Osteoblast (primary cell): ENCODE measurements around the gene HIGD2A. TPM values are rescaled to one million over a fixed set of nuclear protein-coding genes. Genes with fewer than 3 reads are reported as not detected.

Experiments used
- DNase-seq: peaks from one replicate; pipeline ENCODE4 v3.0.0; 2011; ENCODE audit warnings: low spot score, mixed read lengths; ENCODE audit not compliant: insufficient read length; ENCODE audit errors: missing footprints
- H2AFZ ChIP-seq: 2 replicates; pipeline ENCODE4 v1.6.0; 2011; ENCODE audit warnings: mild to moderate bottlenecking, low read length
- H3K27ac ChIP-seq: 2 replicates; pipeline ENCODE4 v1.5.1; 2011; ENCODE audit warnings: mild to moderate bottlenecking, low read depth, low read length, moderate library complexity
- H3K27me3 ChIP-seq: 2 replicates; pipeline ENCODE4 v1.6.0; 2012; ENCODE audit warnings: mild to moderate bottlenecking, control low read depth, inconsistent platforms, low read length, moderate library complexity; ENCODE audit not compliant: insufficient read depth
- H3K36me3 ChIP-seq: 2 replicates; pipeline ENCODE4 v1.5.1; 2011; ENCODE audit warnings: mild to moderate bottlenecking, low read length, control low read depth, moderate library complexity; ENCODE audit not compliant: insufficient read depth
- H3K4me1 ChIP-seq: 2 replicates; pipeline ENCODE4 v1.5.1; 2011; ENCODE audit warnings: mild to moderate bottlenecking, low read length, control low read depth, moderate library complexity; ENCODE audit not compliant: insufficient read depth
- H3K4me2 ChIP-seq: 2 replicates; pipeline ENCODE4 v1.6.0; 2011; ENCODE audit warnings: mild to moderate bottlenecking, low read length; ENCODE audit not compliant: insufficient read depth
- H3K4me3 ChIP-seq: fragments of 200-600 bp; sonication (generic); 3 replicates; pipeline ENCODE4 v1.5.1; 2012; ENCODE audit warnings: mild to moderate bottlenecking, low read length, inconsistent platforms; ENCODE audit not compliant: insufficient read depth
- H3K79me2 ChIP-seq: 2 replicates; pipeline ENCODE4 v1.6.0; 2012; ENCODE audit warnings: mild to moderate bottlenecking, low read length, control low read depth, inconsistent platforms; ENCODE audit not compliant: insufficient read depth
- H3K9me3 ChIP-seq: 2 replicates; pipeline ENCODE4 v1.5.1; 2011; ENCODE audit warnings: low read depth, low read length, control low read depth
- H4K20me1 ChIP-seq: 2 replicates; pipeline ENCODE4 v1.6.0; 2012; ENCODE audit warnings: mild to moderate bottlenecking, low read length, control low read depth; ENCODE audit not compliant: insufficient read depth
- CTCF ChIP-seq: IDR thresholded peaks from 2 replicates; pipeline ENCODE4 v1.5.1; 2011; ENCODE audit warnings: mild to moderate bottlenecking, low read depth, low read length, moderate library complexity; ENCODE audit errors: extremely low read depth
- total RNA-seq: library from RNA; depleted of rRNA; stranded (reverse); fragments of >200 nt; gene quantifications from 2 replicates; pipeline ENCODE4 v1.2.3, GENCODE V29; 2012

Gene HIGD2A
- total RNA-seq, 1 donor: 34.7 TPM

GRCh38 chr5:176365351-176366231 is 23.0 kb upstream of the HIGD2A start, which contains the start of gene ARL10:
ARL10 (plus strand) TSS chr5:176365487; CDS start chr5:176365564, 77 bp downstream.
- peak within 1 kb of the TSS; percentile 93 for H3K4me2 ChIP-seq
- H3K9me3 ChIP-seq: no peaks in the 10 kb centered on the region
- DNase-seq: peak; percentile 97
- H3K27me3 ChIP-seq: no peaks in the 10 kb centered on the region
- peak within 1 kb of the TSS; percentile 87 for H3K4me3 ChIP-seq
- H3K79me2 ChIP-seq: peaks cover 16% of the 10 kb centered on the region
- H2AFZ ChIP-seq: peak within 1 kb of the TSS; percentile 93
- H3K4me1 ChIP-seq: peaks cover 16% of the 10 kb centered on the region
- TF ChIP-seq CTCF: no peak
- H3K36me3 ChIP-seq: peaks cover 14% of the 10 kb centered on the region
- H3K27ac ChIP-seq: peak within 1 kb of the TSS; percentile 8
- H4K20me1 ChIP-seq: peaks cover 3% of the 10 kb centered on the region

GRCh38 chr5:176366232-176366894 is 22.2 kb upstream of the HIGD2A start:
- TF ChIP-seq CTCF: no peak
- Histone ChIP-seq H3K4me3 (peak overlapping the region; percentile 87), H3K4me2 (peak overlapping the region; percentile 93), H3K36me3 (peaks cover 14% of the 10 kb centered on the region), H2AFZ (peak overlapping the region; percentile 93), H3K27me3 (no peaks in the 10 kb centered on the region), H3K27ac (no peak overlapping the region), H3K9me3 (no peaks in the 10 kb centered on the region), H3K4me1 (peaks cover 16% of the 10 kb centered on the region), H4K20me1 (no peaks in the 10 kb centered on the region), H3K79me2 (peaks cover 9% of the 10 kb centered on the region)
- DNase-seq: peak; percentile 36

GRCh38 chr5:176368726-176369125 is 19.8 kb upstream of the HIGD2A start:
- Histone ChIP-seq H3K9me3 (no peaks in the 10 kb centered on the region), H3K4me1 (peaks cover 10% of the 10 kb centered on the region), H4K20me1 (no peaks in the 10 kb centered on the region), H3K4me3 (no peak overlapping the region), H3K79me2 (peaks cover 6% of the 10 kb centered on the region), H3K4me2 (no peak overlapping the region), H3K27me3 (no peaks in the 10 kb centered on the region), H3K36me3 (peaks cover 23% of the 10 kb centered on the region), H3K27ac (no peak overlapping the region), H2AFZ (no peak overlapping the region)
- TF ChIP-seq CTCF: no peak
- DNase-seq: no peak
